OCI-LY3 (cell line): ENCODE results near the gene ADD1.

Source experiments
- CTCF ChIP-seq: fragments of 200-600, 300-600 bp; sonication (generic); IDR thresholded peaks from 2 replicates; pipeline ENCODE4 v1.5.1; 2014; ENCODE audit warnings: antibody characterized with exemption, low read length, low read depth
- EZH2phosphoT487 ChIP-seq: fragments of 200-600 bp; shearing (Covaris generic); IDR thresholded peaks from 2 replicates; pipeline ENCODE4 v1.6.1; 2018; ENCODE audit warnings: antibody characterized with exemption, mixed run types, low read depth

DNA sequence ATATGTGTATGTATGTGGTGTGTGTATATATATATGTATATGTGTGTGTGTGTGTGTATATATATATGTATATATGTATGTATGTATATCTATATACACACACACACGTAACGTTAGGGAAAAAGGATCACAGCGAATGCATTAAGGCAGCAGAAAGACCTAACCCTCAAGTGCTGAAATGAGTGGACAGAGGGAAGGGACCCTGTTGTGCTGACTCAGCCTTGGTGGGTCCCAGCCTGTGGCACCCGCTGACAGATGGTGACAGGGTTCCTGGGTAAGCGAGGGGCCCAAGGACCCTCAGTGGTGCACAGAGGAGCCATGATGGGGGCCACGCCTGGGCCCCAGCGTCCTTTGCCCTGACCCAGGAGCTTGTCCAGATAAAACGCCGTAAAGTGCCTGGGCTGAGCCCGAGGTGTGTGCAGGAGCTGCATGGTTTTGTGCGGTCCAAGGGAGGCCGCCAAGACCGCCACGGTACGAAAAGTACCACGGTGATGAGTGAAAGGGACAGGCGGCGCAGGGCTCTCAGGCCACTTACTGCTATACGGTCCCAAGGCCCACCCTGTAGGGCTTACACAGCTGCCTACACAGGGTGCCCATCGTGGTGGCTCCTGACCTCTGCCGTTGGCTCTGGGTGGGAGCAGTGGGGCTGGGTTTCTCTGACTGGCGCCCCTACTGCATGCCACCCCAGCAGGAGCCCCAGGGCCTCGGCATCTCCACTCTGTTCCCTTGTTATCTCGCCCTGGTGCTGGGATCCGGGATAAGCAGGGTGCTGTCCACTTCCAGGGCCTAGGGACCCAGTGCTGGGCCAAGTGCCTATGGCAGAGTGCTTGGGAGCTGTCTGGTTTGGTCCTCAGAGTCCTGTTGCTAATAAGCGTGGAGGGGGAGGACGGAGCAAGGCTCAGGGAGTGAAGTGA is 40.8 kb upstream of the ADD1 start:
- no peak for TF ChIP-seq CTCF
- TF ChIP-seq EZH2phosphoT487 = no peak
